Measurements from ENCODE around the gene PLA2G2C.

Gene PLA2G2C

GRCh38 chr1:20207546-20207945 lies 21.2 kb upstream of the PLA2G2C start:
- no peak overlapping the region for H3K4me3 ChIP-seq (ENCODE audit: low read depth, low read length)
- no peak for TF ChIP-seq CTCF (IDR thresholded peaks at IDR 0.05; ENCODE audit: borderline replicate concordance, insufficient read depth, low read depth, low read length)

- H3K4me3 ChIP-seq (ENCODE audit: low read depth, low read length), result no peak overlapping the region
- no peak for TF ChIP-seq CTCF (IDR thresholded peaks at IDR 0.05; ENCODE audit: borderline replicate concordance, insufficient read depth, low read depth, low read length)
Measured at GRCh38 chr1:20202166-20202565, 15.8 kb upstream of the PLA2G2C start.

GRCh38 chr1:20200966-20201365 lies 14.6 kb upstream of the PLA2G2C start:
- no peak overlapping the region for H3K4me3 ChIP-seq (ENCODE audit: low read depth, low read length)
- TF ChIP-seq CTCF (IDR thresholded peaks at IDR 0.05; ENCODE audit: borderline replicate concordance, insufficient read depth, low read depth, low read length), result no peak

GRCh38 chr1:20199840-20200239 lies 13.5 kb upstream of the PLA2G2C start:
- H3K4me3 ChIP-seq (ENCODE audit: low read depth, low read length), result no peak overlapping the region
- TF ChIP-seq CTCF (IDR thresholded peaks at IDR 0.05; ENCODE audit: borderline replicate concordance, insufficient read depth, low read depth, low read length), result no peak

- no peak overlapping the region for H3K4me3 ChIP-seq (ENCODE audit: low read depth, low read length)
Measured at GRCh38 chr1:20199403-20199802, 13.1 kb upstream of the PLA2G2C start.

GRCh38 chr1:20198918-20199317 lies 12.6 kb upstream of the PLA2G2C start:
- TF ChIP-seq CTCF (IDR thresholded peaks at IDR 0.05; ENCODE audit: borderline replicate concordance, insufficient read depth, low read depth, low read length), result no peak
- no peak overlapping the region for H3K4me3 ChIP-seq (ENCODE audit: low read depth, low read length)

More at GRCh38 chr1:20199403-20199802, 13.1 kb upstream of the PLA2G2C start:
- no peak for TF ChIP-seq CTCF (IDR thresholded peaks at IDR 0.05; ENCODE audit: borderline replicate concordance, insufficient read depth, low read depth, low read length)

GRCh38 chr1:20198296-20198695 lies 12.0 kb upstream of the PLA2G2C start:
- no peak for TF ChIP-seq CTCF (IDR thresholded peaks at IDR 0.05; ENCODE audit: borderline replicate concordance, insufficient read depth, low read depth, low read length)
- H3K4me3 ChIP-seq (ENCODE audit: low read depth, low read length), result no peak overlapping the region
